ENCODE data around the gene GAN.
"Not testable (repeated sequence)": the region's sequence is repeated elsewhere in the genome, so short reads cannot be mapped to it uniquely, and the experiment has no call there.

Gene GAN

GRCh38 chr16:81390840-81391239 lies 76.1 kb downstream of the GAN start:
- peaks cover 11% of the 10 kb centered on the region for H3K36me3 Mint-ChIP-seq (ENCODE audit: low read depth)
- no peak overlapping the region for H3K4me3 Mint-ChIP-seq
- H3K27me3 Mint-ChIP-seq = no peaks in the 10 kb centered on the region
- no peaks in the 10 kb centered on the region for H3K9me3 Mint-ChIP-seq
- no peaks in the 10 kb centered on the region for H3K4me1 Mint-ChIP-seq (ENCODE audit: low read depth)
- no peak overlapping the region for H3K27ac Mint-ChIP-seq

- Mint-ChIP-seq H3K4me3 (no peak overlapping the region), H3K36me3 (ENCODE audit: low read depth) (peaks cover 11% of the 10 kb centered on the region), H3K9me3 (no peaks in the 10 kb centered on the region), H3K4me1 (ENCODE audit: low read depth) (no peaks in the 10 kb centered on the region), H3K27ac (no peak overlapping the region), H3K27me3 (no peaks in the 10 kb centered on the region)
These were observed 77.2 kb downstream of the GAN start for GRCh38 chr16:81392011-81392410.

DNA sequence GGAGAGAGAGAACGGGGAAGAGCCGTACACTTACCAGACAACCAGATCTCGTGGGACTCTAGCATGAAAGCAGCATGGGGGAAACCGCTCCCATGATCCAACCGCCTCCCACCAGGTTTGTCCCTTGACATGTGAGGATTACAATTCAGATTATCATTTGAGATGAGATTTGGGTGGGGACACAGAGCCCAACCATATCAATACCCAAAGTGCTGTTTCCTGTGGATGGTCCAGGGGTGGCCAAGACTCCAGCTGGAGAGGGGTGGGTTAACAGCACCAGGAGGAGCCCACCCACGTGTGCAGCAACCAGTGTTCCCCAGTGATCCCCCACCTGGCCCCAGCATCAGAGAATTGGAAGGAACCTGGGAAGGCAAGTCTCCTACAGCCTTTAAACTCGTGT lies 79.7 kb downstream of the GAN start:
- Mint-ChIP-seq H3K4me3 (no peak overlapping the region), H3K36me3 (ENCODE audit: low read depth) (peaks cover 11% of the 10 kb centered on the region), H3K27me3 (no peaks in the 10 kb centered on the region), H3K27ac (no peak overlapping the region), H3K4me1 (ENCODE audit: low read depth) (no peaks in the 10 kb centered on the region), H3K9me3 (no peaks in the 10 kb centered on the region)

DNA sequence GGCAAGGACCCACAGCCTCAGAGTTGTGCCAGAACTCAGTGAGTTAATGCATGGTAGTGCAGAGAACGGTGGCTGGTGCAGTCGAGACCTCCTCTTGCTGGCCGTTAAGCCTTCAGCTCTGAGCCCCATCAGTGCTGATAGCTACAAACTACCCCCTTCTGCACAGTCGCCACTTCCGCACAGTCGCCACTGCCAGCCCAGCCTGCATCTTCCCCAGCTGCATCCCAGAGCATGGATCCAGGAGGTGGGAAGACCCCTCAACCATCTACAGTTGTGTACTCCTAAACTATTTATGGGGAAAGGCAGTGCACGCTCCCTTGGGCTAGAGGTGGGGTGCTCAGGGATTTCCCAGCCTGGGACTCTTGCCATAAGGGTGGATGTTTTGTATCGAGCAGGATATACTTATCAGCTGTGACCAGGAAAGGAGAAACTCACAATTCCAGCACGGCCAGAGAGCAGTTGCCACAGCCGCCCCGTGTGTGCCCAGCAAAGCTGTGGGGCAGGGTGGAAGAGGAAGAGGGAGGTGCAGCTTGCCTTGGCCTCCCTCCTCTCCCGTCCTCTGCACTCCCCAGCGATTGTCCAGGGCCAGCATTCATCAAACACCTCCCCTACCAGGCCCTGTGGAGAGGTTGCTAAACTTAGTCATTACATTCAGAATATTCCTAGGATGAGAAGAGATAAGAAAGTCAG lies 80.3 kb downstream of the GAN start:
- no peaks in the 10 kb centered on the region for H3K27me3 Mint-ChIP-seq
- H3K27ac Mint-ChIP-seq = no peak overlapping the region
- no peak overlapping the region for H3K4me3 Mint-ChIP-seq
- no peaks in the 10 kb centered on the region for H3K9me3 Mint-ChIP-seq
- no peaks in the 10 kb centered on the region for H3K4me1 Mint-ChIP-seq (ENCODE audit: low read depth)
- H3K36me3 Mint-ChIP-seq (ENCODE audit: low read depth) = peaks cover 11% of the 10 kb centered on the region

- H3K27me3 Mint-ChIP-seq = peaks cover under 1% of the 10 kb centered on the region
- H3K27ac Mint-ChIP-seq = no peak overlapping the region
- H3K4me1 Mint-ChIP-seq (ENCODE audit: low read depth) = no peaks in the 10 kb centered on the region
- no peaks in the 10 kb centered on the region for H3K36me3 Mint-ChIP-seq (ENCODE audit: low read depth)
- H3K9me3 Mint-ChIP-seq = no peaks in the 10 kb centered on the region
- no peak overlapping the region for H3K4me3 Mint-ChIP-seq
These were observed 82.5 kb downstream of the GAN start for GRCh38 chr16:81397058-81397878.

DNA sequence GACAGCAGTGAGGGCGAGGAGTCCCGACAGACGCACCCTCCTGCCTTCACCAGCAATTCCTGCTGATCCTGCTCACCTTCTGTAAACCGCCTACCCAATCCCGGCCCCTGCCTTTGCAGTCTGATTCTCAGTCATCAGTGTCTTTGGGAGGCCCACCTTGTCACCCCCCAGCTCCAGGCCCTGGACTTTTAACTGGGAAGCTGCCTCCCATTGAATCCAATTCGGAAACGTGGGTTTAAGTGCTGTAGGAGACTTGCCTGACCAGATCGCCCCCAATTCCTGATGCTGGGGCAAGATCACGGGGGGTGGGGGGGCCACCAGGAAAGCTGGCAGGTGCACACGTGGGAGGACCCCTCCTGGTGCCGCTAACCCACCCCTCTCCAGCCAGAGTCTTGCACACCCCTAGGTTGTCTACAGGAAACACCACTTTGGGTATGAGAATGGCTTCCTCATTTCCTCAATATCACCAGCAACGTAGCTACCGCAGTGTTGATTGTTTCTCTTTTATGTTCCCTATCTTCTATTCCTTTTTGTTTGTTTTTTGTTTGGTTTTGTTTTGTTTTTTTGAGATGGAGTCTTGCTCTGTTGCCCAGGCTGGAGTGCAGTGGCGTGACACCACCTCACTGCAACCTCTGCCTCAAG lies 83.2 kb downstream of the GAN start:
- no peaks in the 10 kb centered on the region for H3K9me3 Mint-ChIP-seq
- peaks cover 3% of the 10 kb centered on the region for H3K27me3 Mint-ChIP-seq
- H3K4me3 Mint-ChIP-seq = no peak overlapping the region
- H3K4me1 Mint-ChIP-seq (ENCODE audit: low read depth) = no peaks in the 10 kb centered on the region
- H3K27ac Mint-ChIP-seq = no peak overlapping the region
- H3K36me3 Mint-ChIP-seq (ENCODE audit: low read depth) = no peaks in the 10 kb centered on the region

DNA sequence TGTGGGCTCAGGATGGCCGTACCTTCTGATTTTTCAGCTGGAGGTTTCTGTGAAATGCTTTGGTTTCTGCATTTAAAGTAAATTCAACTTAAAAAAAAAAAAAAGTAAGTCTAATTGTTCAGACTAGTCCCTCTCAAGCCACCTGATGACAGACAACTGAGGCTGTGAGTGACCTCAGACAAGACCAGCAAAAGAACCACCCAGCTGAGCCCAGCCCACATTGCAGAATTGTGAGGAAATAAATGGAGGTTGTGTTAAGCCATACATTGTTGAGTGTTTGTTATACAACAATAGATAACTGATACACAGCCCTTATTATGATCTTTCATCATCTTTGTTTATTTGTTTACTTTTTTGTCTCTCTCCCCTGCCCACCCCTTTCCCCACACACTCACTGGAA lies 85.1 kb downstream of the GAN start:
- H3K27ac Mint-ChIP-seq = no peak overlapping the region
- H3K4me1 Mint-ChIP-seq (ENCODE audit: low read depth) = no peaks in the 10 kb centered on the region
- H3K4me3 Mint-ChIP-seq = no peak overlapping the region
- H3K9me3 Mint-ChIP-seq = no peaks in the 10 kb centered on the region
- peaks cover 3% of the 10 kb centered on the region for H3K27me3 Mint-ChIP-seq
- H3K36me3 Mint-ChIP-seq (ENCODE audit: low read depth) = no peaks in the 10 kb centered on the region

GRCh38 chr16:81401035-81401950 lies 86.5 kb downstream of the GAN start:
- no peaks in the 10 kb centered on the region for H3K9me3 Mint-ChIP-seq
- H3K36me3 Mint-ChIP-seq (ENCODE audit: low read depth) = no peaks in the 10 kb centered on the region
- H3K27ac Mint-ChIP-seq = no peak overlapping the region
- peaks cover 3% of the 10 kb centered on the region for H3K27me3 Mint-ChIP-seq
- no peak overlapping the region for H3K4me3 Mint-ChIP-seq
- no peaks in the 10 kb centered on the region for H3K4me1 Mint-ChIP-seq (ENCODE audit: low read depth)

DNA sequence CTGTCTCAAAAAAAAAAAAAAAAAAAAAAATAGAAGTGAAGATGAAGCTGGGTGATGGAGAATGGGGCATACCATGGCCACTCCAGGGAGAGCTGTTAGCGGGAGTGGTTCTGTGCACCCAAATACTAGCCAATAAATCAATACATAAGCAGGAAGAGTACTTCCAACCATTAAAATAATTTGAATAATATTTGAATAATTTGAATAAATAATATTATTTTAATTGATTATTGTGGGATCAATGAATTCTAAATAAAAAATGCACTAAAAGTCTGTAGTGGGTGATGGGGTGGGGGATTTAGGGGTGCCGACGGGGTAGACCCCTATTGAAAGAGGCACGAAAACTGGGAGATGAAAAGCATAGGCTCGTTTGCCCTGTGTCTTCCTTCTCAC lies 88.4 kb downstream of the GAN start:
- Mint-ChIP-seq H3K27me3 (peaks cover 3% of the 10 kb centered on the region), H3K4me3 (peak overlapping the region; percentile 13), H3K9me3 (no peaks in the 10 kb centered on the region), H3K4me1 (ENCODE audit: low read depth) (no peaks in the 10 kb centered on the region), H3K27ac (no peak overlapping the region), H3K36me3 (ENCODE audit: low read depth) (no peaks in the 10 kb centered on the region)

DNA sequence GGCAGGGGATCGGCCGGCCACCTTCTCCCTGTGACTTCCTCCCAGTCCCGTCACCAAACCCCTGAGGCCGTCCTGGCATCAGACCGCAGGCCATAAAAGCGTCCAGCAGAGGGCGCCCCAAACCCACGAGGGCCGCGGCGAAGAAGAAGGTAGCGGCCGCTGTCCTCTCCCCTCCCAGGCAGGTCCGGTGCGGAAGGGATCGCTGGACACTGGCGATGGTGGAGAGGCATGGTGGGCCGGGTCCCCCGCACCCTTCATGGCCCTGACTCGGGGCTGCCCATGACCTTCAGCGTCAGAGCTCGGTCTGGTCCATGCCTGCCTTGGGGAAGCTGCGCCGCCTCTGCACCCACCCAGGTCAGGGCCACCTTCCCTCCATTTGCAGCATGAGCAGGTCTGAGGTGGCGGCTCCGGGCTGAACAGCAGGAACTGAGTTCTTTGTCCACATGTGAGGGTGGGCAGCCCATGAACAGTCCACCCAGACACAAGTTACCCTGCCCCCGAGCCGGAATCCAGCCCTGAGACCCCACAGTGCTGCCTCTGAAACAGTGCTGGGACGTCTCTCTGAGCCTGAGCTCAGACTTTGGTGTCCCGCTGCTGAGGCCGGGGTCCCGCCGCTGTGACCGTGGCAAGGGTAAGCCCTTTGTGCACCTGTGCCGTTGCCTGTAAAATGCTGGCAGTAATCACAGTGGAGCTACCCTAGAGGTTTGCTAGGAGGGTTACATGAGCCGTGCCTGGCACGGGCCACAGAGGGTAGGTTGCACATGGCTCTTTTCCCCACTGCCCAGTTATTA lies 89.0 kb downstream of the GAN start:
- Mint-ChIP-seq H3K27me3 (peaks cover 3% of the 10 kb centered on the region), H3K4me3 (peak overlapping the region; percentile 13), H3K9me3 (no peaks in the 10 kb centered on the region), H3K4me1 (ENCODE audit: low read depth) (no peaks in the 10 kb centered on the region), H3K36me3 (ENCODE audit: low read depth) (no peaks in the 10 kb centered on the region), H3K27ac (no peak overlapping the region)

- H3K9me3 Mint-ChIP-seq; H3K4me1 Mint-ChIP-seq (ENCODE audit: low read depth); H3K27ac Mint-ChIP-seq; H3K4me3 Mint-ChIP-seq; H3K27me3 Mint-ChIP-seq; H3K36me3 Mint-ChIP-seq (ENCODE audit: low read depth): not testable (repeated sequence)
These were observed 90.2 kb downstream of the GAN start for GRCh38 chr16:81405002-81405401.

GRCh38 chr16:81405702-81406113 lies 90.9 kb downstream of the GAN start:
- H3K4me1 Mint-ChIP-seq (ENCODE audit: low read depth) = no peaks in the 10 kb centered on the region
- H3K4me3 Mint-ChIP-seq = no peak overlapping the region
- H3K36me3 Mint-ChIP-seq (ENCODE audit: low read depth) = no peaks in the 10 kb centered on the region
- no peaks in the 10 kb centered on the region for H3K9me3 Mint-ChIP-seq
- no peak overlapping the region for H3K27ac Mint-ChIP-seq
- H3K27me3 Mint-ChIP-seq = peaks cover 3% of the 10 kb centered on the region

DNA sequence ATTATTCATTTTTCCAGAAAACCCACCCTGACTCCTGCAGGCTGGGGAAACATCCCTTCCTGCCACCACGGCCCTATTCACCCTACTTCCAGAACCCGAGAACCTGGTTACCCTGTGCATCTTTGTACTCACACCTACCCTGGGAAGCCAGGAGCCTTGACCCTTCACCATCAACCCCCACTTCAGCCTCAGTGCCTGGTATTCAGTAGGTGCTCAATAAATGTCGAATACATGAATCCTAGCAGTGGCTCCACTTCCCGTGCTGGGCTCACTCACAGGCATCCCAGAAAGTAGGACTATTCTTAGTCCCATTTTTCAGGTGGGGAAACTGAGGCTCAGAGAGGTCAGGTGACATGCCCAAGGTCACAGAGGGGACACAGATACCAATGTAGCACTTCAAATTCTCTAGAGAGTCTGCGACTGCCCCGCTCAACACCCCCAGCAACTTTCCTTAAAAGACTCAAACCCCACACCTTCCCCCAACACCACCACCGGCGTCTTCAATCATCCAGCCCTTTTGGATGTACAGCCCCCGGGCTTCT lies 93.7 kb downstream of the GAN start:
- no peaks in the 10 kb centered on the region for H3K9me3 Mint-ChIP-seq
- no peaks in the 10 kb centered on the region for H3K36me3 Mint-ChIP-seq (ENCODE audit: low read depth)
- H3K4me3 Mint-ChIP-seq = no peak overlapping the region
- no peak overlapping the region for H3K27ac Mint-ChIP-seq
- no peaks in the 10 kb centered on the region for H3K27me3 Mint-ChIP-seq
- no peaks in the 10 kb centered on the region for H3K4me1 Mint-ChIP-seq (ENCODE audit: low read depth)

Data from stimulated activated naive CD8-positive, alpha-beta T cell treated with anti-CD3 and anti-CD28 coated beads, Interleukin-15, Interleukin-2, amounts not matched to agents 100 ng/mL and 50 ng/mL, for 24 hours (primary cell).